Muscle layer of colon (tissue), 2 donors: ENCODE results near the gene DHCR7.

Source experiments
- H3K27ac ChIP-seq: one replicate; pipeline ENCODE4 v1.7.0; 2013; ENCODE audit warnings: low read depth, mild to moderate bottlenecking, low read length, moderate library complexity
- H3K27me3 ChIP-seq, 2 donors: one replicate each; pipeline ENCODE4 v1.7.0; 2013; ENCODE audit warnings: low read length in 2 of 2, mild to moderate bottlenecking in 2 of 2; ENCODE audit not compliant: insufficient read depth in 2 of 2, control insufficient read depth in 1 of 2
- H3K36me3 ChIP-seq: one replicate; pipeline ENCODE4 v1.7.0; 2013; ENCODE audit warnings: mild to moderate bottlenecking, low read length; ENCODE audit not compliant: insufficient read depth
- H3K4me1 ChIP-seq: one replicate; pipeline ENCODE4 v1.7.0; 2013; ENCODE audit warnings: mild to moderate bottlenecking, low read length; ENCODE audit not compliant: insufficient read depth
- H3K4me3 ChIP-seq, 2 donors: one replicate each; pipeline ENCODE4 v1.7.0; 2013; ENCODE audit warnings: low read length in 2 of 2, low read depth in 1 of 2, mild to moderate bottlenecking in 1 of 2, moderate library complexity in 1 of 2
- H3K9ac ChIP-seq: one replicate; pipeline ENCODE4 v1.7.0; 2013; ENCODE audit warnings: low read length
- H3K9me3 ChIP-seq: one replicate; pipeline ENCODE4 v1.7.0; 2013; ENCODE audit warnings: mild to moderate bottlenecking, low read length
- donor health status: abdominal sarcoma.
- donor health status: Adenocarcinoma of cecum.

The DHCR7 gene

DNA sequence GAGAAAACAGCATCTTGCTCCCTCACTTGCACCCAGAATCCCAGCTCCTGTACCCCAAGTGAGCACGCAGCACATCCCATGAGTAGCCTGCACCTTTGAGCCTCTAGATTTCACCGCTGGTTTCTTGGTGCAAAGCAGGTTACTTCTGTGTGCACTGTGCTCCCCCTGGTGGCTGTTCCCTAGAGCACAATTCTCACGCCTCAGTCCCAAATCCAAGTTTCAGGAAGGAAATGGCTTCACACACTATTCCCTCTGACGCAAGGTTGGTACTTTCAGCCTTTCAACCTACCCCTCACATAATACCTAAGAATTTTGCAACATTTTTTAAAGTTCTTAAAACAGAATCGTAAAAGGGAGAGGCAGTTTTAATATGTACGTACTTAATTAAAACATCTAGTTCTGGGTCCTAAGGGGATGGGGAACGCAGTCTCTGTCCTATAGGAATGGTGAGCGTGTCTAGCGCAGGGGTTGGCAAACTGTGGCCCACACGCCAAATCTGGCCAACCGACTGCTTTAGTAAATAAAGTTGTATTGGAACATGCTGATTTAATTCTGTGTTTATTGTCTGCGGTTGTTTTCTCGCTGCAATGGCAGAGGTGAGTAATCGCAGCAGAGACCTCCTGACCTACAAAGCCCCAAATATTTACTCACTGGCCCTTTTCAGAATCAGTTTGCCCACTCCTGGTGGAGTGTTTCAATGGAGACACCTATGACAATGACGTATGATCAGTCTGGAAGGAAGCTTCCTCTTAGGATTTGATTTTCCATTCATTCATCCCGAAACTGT is 27.5 kb downstream of the DHCR7 start:
- Histone ChIP-seq H3K4me1 (no peaks in the 10 kb centered on the region), H3K36me3 (no peaks in the 10 kb centered on the region), H3K27ac (no peak overlapping the region), H3K9ac (no peak overlapping the region), H3K4me3 (no peak overlapping the region), H3K27me3 (no peaks in the 10 kb centered on the region), H3K9me3 (no peaks in the 10 kb centered on the region)

DNA sequence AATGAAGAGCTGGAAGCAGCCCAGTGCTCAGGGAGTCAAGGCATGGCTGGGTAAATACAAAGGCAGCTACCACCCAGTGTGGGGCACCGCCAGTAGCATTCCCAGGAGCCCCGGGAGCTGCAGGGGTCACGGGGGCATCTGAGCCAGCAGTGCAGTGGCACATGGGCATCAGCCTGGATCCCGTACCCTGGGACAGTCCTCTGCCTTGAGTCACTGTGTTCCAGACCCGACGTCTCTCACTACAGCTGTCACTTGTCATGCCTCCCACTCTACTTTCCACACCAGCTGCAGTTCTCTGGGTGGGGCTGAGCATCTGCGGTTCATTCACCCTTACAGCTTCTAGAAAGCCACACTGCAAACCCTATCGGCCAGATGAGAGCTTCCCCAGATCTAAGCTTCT is 29.6 kb downstream of the DHCR7 start:
- Histone ChIP-seq H3K4me3 (no peak overlapping the region), H3K9me3 (no peaks in the 10 kb centered on the region), H3K9ac (no peak overlapping the region), H3K36me3 (no peaks in the 10 kb centered on the region), H3K27ac (no peak overlapping the region), H3K4me1 (no peaks in the 10 kb centered on the region), H3K27me3 (no peaks in the 10 kb centered on the region)

DNA sequence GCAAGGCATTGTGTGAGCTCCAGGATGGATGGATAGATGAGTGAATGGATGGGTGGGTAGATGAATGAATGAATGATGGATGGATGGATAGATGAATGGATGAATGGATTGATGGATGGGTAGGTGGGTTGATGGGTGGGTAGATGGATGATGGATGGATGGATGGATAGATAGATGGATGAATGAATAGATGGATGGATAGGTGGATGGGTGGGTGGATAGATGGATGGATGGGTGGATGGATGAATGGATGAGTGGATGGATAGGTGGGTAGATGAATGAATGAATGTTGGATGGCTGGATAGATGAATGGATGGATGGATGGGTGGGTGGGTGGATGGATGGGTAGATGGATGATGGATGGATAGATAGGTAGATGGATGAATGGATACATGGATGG is 33.5 kb downstream of the DHCR7 start:
- Histone ChIP-seq H3K9me3 (no peaks in the 10 kb centered on the region), H3K36me3 (no peaks in the 10 kb centered on the region), H3K9ac (no peak overlapping the region), H3K4me3 (no peak overlapping the region), H3K27ac (no peak overlapping the region), H3K27me3 (no peaks in the 10 kb centered on the region), H3K4me1 (no peaks in the 10 kb centered on the region)

DNA sequence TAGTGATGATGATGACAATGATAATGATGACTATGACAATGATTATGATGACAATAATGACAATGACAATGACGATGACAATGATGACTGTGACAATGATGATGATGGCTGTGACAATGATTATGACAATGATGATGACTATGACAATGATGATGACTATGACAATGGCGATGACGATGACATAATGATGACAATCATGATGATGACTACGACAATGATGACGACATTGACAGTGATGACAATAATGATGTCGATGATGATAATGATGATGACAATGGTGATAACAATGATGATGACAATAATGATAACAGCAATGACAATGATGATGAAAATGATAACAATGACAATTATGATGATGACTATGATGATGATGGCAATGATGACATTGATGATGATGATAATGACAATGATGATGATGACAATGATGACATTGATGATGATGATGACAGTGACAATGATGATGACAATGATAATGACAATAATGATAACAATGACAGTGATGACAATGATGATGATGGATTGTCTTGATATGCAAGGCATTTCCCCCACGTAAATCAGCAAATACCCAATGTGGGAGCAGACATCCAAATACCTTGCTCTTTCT is 37.7 kb downstream of the DHCR7 start:
- no peaks in the 10 kb centered on the region for H3K36me3 ChIP-seq
- H3K9me3 ChIP-seq, result no peaks in the 10 kb centered on the region
- H3K4me3 ChIP-seq, result no peak overlapping the region
- no peak overlapping the region for H3K27ac ChIP-seq
- no peaks in the 10 kb centered on the region for H3K4me1 ChIP-seq
- no peaks in the 10 kb centered on the region for H3K27me3 ChIP-seq
- H3K9ac ChIP-seq, result no peak overlapping the region

DNA sequence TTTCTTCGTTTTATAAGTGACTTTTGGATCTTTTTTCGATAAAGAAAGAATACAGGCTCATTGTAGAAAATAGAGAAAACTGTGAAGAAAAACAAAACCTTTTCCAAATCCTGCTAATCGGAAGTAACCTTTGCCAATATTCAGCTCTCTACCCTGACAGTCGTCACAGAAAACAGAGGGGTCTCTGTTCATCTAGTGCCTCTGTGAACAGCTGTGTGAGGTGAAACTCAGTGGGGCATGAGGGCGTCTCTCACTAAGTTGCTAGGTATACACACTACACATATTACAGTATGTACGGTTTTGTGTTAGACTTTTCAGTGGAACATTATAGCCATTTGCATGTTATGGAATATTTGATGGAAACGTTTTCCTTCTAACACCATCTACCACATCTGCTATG is 39.4 kb downstream of the DHCR7 start:
- no peaks in the 10 kb centered on the region for H3K4me1 ChIP-seq
- no peaks in the 10 kb centered on the region for H3K9me3 ChIP-seq
- no peak overlapping the region for H3K9ac ChIP-seq
- no peak overlapping the region for H3K27ac ChIP-seq
- H3K4me3 ChIP-seq, result no peak overlapping the region
- H3K36me3 ChIP-seq, result no peaks in the 10 kb centered on the region
- no peaks in the 10 kb centered on the region for H3K27me3 ChIP-seq

DNA sequence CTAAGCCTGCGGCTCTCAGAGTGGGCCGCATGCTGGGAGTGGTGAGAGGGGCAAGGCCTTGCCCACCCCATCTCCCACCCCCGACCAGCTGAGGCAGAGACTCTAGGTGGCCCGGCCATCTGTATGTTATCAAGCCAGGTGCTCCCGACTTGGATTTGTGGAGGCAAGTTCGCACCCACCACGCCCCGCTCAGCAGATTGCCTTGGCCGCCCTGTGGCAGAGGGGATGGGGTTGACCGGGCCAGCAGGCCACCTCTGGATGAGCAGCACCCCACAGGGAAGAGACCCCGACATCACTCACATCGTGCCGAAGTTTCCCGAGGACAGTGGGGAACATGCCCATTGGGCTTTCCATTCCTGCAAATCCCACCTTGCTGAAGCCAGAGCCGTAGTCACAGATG is 40.8 kb downstream of the DHCR7 start:
- no peaks in the 10 kb centered on the region for H3K36me3 ChIP-seq

DNA sequence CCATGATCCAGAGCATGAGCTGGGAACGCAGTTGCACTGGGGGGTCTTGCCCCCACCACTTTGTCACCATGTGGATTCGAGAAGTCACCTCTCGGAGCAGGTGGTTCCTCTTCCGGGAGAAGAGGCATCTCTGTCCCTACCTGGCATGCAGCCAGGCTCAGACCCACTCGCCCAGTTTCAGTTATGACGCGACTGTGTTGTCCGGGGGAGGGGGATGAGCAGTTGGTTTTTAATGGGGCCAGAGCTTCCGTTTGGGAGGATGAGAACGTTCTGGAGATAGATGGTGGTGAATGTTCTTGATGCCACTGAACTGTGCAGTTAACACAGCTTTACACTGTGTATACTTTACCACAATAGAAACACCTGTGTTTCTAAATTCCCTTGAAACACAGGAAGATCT is 41.5 kb downstream of the DHCR7 start:
- Histone ChIP-seq H3K9ac (no peak overlapping the region), H3K4me1 (no peaks in the 10 kb centered on the region), H3K36me3 (no peaks in the 10 kb centered on the region)

More for the DNA sequence above, 40.8 kb downstream of the DHCR7 start:
- Histone ChIP-seq H3K9me3 (no peaks in the 10 kb centered on the region), H3K27ac (no peak overlapping the region), H3K4me3 (no peak overlapping the region), H3K4me1 (no peaks in the 10 kb centered on the region), H3K27me3 (no peaks in the 10 kb centered on the region), H3K9ac (no peak overlapping the region)

DNA sequence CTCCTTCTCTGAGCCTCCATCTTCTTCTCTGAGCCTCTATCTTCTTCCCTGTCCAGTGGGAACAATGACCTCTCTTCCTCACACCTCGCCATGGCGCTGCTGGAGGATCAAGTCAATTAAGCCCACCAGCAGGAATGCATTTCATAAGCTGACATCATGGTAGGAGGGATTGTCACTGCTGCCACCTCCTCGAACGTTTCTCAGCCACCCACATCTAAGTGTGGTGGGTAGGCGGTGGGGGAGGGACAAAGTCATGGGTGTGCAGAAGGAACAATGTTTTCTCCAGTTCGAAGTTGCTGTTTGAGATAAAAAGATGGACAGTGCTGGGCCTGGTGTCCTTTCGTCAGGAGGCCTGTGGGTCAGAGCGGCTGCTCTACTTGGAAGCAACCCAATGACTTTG is 44.0 kb downstream of the DHCR7 start:
- H3K27ac ChIP-seq, result no peak overlapping the region
- H3K27me3 ChIP-seq, result no peaks in the 10 kb centered on the region
- no peaks in the 10 kb centered on the region for H3K4me1 ChIP-seq
- H3K9me3 ChIP-seq, result no peaks in the 10 kb centered on the region
- no peak overlapping the region for H3K4me3 ChIP-seq
- no peaks in the 10 kb centered on the region for H3K36me3 ChIP-seq
- H3K9ac ChIP-seq, result no peak overlapping the region

More for the DNA sequence above, 41.5 kb downstream of the DHCR7 start:
- Histone ChIP-seq H3K4me3 (no peak overlapping the region), H3K27me3 (no peaks in the 10 kb centered on the region), H3K9me3 (no peaks in the 10 kb centered on the region), H3K27ac (no peak overlapping the region)

DNA sequence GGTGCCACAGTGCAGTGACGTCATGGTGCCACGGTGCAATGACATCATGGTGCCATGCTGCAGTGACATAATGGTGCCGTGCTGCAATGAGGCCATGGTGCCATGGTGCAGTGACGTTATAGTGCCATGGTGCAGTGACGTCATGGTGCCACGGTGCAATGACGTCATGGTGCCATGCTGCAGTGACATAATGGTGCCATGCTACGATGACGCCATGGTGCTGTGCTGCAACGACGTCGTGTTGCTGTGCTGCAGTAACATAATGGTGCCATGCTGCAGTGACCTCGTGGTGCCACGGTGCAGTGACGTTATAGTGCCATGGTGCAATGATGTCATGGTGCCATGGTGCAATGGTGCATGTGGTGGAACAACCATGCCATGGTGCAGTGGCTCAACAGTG is 45.3 kb downstream of the DHCR7 start:
- Histone ChIP-seq H3K4me3 (no peak overlapping the region), H3K36me3 (no peaks in the 10 kb centered on the region), H3K9ac (no peak overlapping the region), H3K27me3 (no peaks in the 10 kb centered on the region), H3K9me3 (no peaks in the 10 kb centered on the region), H3K4me1 (no peaks in the 10 kb centered on the region), H3K27ac (no peak overlapping the region)

DNA sequence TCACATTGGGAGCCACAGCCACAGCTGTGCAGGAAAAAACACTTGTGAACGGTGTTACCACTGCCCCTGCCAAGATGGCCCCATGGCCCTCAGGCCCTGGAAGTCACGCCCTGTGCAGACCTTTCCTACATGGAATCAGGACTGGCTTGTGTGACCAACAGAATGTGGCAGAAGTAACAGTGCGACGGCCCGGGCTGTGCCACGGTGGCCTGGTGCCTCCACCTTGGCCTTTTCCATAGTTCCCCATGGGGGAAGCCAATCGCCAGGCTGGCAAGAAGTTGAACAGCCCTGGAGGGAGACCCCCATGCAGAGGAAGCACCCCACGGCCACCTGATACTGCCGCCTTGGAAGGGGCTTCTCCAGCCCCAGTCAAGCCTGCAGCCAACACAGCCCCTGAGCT is 48.0 kb downstream of the DHCR7 start:
- Histone ChIP-seq H3K36me3 (no peaks in the 10 kb centered on the region), H3K4me1 (no peaks in the 10 kb centered on the region), H3K27ac (no peak overlapping the region), H3K4me3 (no peak overlapping the region), H3K9me3 (no peaks in the 10 kb centered on the region), H3K27me3 (peaks cover 0 to 7% of the 10 kb centered on the region in 2 donors), H3K9ac (no peak overlapping the region)

DNA sequence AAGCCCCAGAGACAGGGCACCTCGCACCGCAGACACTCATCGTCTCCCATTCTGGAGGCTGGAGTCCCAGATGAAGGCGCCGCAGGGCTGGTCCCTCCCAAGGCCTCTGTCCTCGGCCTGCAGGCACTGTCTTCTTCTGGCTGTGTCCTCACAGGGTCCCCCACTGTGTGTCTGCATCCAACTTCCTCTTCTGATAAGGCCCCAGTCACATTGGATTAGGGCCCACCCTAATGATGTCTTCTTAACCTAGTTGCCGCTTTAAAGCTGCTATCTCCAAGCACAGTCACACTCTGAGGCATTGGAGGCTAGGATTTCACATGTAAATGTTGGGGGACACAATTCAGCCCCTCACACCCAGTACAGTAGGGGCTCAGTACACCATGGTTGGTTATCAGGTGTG is 48.9 kb downstream of the DHCR7 start:
- H3K4me3 ChIP-seq, result no peak overlapping the region
- no peaks in the 10 kb centered on the region for H3K4me1 ChIP-seq
- H3K36me3 ChIP-seq, result no peaks in the 10 kb centered on the region
- no peaks in the 10 kb centered on the region for H3K9me3 ChIP-seq
- peaks cover 0 to 7% of the 10 kb centered on the region in 2 donors for H3K27me3 ChIP-seq
- no peak overlapping the region for H3K27ac ChIP-seq
- H3K9ac ChIP-seq, result no peak overlapping the region

DNA sequence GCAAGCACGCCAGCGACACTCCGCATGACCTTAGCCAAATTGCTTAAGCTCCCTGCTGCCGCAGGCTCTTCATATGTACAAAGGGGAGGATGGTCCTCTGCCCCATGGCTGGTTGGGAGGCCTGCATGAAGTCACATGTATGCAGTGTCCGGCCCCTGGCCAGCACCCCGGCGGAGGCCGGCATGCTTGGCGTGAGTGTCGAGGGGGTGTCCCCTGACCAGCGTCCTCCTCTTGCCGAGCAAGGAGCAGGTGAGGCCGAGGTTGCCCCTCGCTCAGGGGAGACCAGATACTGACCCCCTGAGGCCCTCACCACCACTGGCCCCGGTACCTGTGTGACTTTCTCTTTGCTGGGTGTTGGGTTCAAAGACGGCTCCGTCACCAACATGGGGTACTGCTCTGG is 50.2 kb downstream of the DHCR7 start:
- H3K9ac ChIP-seq, result no peak overlapping the region
- no peak overlapping the region for H3K27ac ChIP-seq
- peaks cover 0 to 7% of the 10 kb centered on the region in 2 donors for H3K27me3 ChIP-seq

More for the DNA sequence above, 50.2 kb downstream of the DHCR7 start:
- H3K4me3 ChIP-seq, result no peak overlapping the region
- no peaks in the 10 kb centered on the region for H3K36me3 ChIP-seq
- H3K4me1 ChIP-seq, result no peaks in the 10 kb centered on the region
- no peaks in the 10 kb centered on the region for H3K9me3 ChIP-seq
